Measurements from ENCODE around the gene SORBS1.

GRCh38 chr10:95404864-95405263 is 156.3 kb downstream of the SORBS1 start:
- no peak for TF ChIP-seq CTCF (IDR thresholded peaks at IDR 0.05)
- no peak for TF ChIP-seq EZH2 (IDR thresholded peaks at IDR 0.05; ENCODE audit: borderline replicate concordance, insufficient read depth, low read depth, low read length, poor library complexity, severe bottlenecking)
